GM12864 (cell line): ENCODE data around the gene BTD.

Source experiments
- DNase-seq: peaks from one replicate; pipeline ENCODE4 v3.0.0-alpha.2; 2011; ENCODE audit warnings: low read depth
- H3K4me3 ChIP-seq: 2 replicates; pipeline ENCODE4 v1.5.1; 2011; ENCODE audit warnings: mild to moderate bottlenecking, low read depth, low read length, control low read depth
- CTCF ChIP-seq: IDR thresholded peaks from 2 replicates; pipeline ENCODE4 v1.5.1; 2011; ENCODE audit warnings: low read depth, mild to moderate bottlenecking, moderate library complexity, low read length, control low read depth, inconsistent platforms; ENCODE audit errors: missing control alignments

The BTD gene

GRCh38 chr3:15654891-15655290, 53.3 kb downstream of the BTD start:
- no peak overlapping the region for H3K4me3 ChIP-seq
- DNase-seq = no peak
- TF ChIP-seq CTCF = no peak

DNA sequence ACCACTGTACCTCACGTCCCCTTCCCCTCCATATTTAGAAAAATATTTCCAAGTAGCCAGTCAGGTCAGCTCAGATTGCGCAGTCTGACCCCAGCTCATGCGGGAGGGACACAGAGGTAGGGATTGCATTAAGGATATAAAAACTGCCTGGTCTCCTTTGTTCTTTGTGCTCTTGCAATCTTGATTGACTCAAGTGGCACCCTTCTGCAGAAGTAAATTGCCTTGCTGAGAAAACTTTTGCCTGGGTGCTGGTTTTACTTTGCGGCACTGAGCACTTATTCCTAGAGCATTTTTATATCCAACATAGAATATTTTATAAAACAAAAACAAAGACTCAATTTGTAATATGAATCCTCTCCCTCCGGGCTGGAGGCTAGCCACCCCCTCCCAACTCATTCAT, 54.8 kb downstream of the BTD start:
- TF ChIP-seq CTCF = no peak
- no peak overlapping the region for H3K4me3 ChIP-seq
- no peak for DNase-seq

- no peak overlapping the region for H3K4me3 ChIP-seq
- no peak for TF ChIP-seq CTCF
- no peak for DNase-seq
Measured at GRCh38 chr3:15657016-15657415, 55.5 kb downstream of the BTD start.

GRCh38 chr3:15659254-15659975, 57.9 kb downstream of the BTD start:
- no peak for DNase-seq

GRCh38 chr3:15660055-15660935, 58.8 kb downstream of the BTD start:
- no peak overlapping the region for H3K4me3 ChIP-seq
- no peak for TF ChIP-seq CTCF
- DNase-seq = no peak

More at GRCh38 chr3:15659254-15659975, 57.9 kb downstream of the BTD start:
- H3K4me3 ChIP-seq = no peak overlapping the region
- no peak for TF ChIP-seq CTCF

DNA sequence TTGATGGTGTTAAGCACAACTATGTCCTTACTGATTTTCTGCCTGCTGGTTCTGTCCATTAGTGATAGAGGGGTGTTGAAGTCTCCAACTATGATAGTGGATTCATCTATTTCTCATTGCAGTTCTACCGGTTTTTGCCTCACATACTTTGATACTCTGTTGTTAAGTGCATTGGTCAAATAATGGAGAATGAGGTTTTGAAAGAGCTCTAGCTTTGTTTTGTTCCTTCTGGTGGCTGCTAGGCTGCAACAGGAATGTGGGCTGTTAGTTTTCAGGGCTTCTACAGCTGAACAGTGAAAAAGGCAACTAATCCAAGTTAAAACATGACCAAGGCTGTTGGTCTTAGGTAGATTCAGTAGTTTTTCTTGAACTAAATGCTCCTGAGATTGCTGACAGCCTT, 62.6 kb downstream of the BTD start:
- no peak for TF ChIP-seq CTCF

More for the DNA sequence above, 62.6 kb downstream of the BTD start:
- no peak overlapping the region for H3K4me3 ChIP-seq
- DNase-seq = no peak
